GM18505 (cell line): ENCODE measurements around the gene SMARCE1.

Experiments
- ATAC-seq: cut with Tn5 transposase; IDR thresholded peaks from one replicate; pipeline ENCODE4 v1.9.1; 2021; ENCODE audit not compliant: unreplicated experiment
- POLR2A ChIP-seq: IDR thresholded peaks from 4 replicates; pipeline ENCODE4 v1.6.1; 2011; ENCODE audit warnings: borderline replicate concordance; ENCODE audit not compliant: insufficient read depth, insufficient read length; ENCODE audit errors: extremely low read depth

Gene SMARCE1

DNA sequence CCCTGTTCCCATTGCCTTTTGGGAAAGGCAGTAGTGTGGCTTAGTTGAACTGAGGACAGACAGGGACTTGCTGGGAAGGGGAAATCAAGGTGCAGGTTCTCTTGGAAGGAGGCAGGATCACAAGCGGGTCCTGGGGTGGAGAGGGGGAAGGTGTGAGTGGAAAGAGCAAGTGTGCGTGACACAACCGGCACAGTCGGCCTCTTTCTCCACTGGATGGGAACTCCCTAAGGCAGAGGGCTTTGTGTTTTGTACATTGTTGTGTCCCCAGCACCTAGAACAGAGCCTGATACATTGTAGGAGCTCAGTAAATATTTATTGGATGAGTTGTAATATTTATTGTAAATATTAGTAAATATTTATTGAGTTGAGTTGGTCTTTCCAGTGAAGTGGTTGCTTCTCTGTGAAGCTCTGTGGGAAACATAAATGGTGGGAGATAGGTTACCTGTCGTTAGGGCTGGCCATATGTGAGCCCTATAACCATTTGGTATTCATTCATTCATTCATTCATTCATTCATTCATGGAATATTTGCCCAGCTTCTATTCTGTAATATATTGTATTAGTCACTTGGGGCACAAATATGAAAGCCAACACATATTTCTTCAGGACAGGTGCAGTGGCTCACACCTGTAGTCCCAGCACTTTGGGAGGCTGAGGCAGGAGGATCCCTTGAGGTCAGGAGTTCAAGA is 34.0 kb downstream of the SMARCE1 start:
- no peak for TF ChIP-seq POLR2A
- no peak for ATAC-seq

- no peak for TF ChIP-seq POLR2A
- no peak for ATAC-seq
Measured at GRCh38 chr17:40612599-40613244, 34.9 kb downstream of the SMARCE1 start.

GRCh38 chr17:40611840-40612474 is 35.7 kb downstream of the SMARCE1 start:
- TF ChIP-seq POLR2A: no peak
- no peak for ATAC-seq

DNA sequence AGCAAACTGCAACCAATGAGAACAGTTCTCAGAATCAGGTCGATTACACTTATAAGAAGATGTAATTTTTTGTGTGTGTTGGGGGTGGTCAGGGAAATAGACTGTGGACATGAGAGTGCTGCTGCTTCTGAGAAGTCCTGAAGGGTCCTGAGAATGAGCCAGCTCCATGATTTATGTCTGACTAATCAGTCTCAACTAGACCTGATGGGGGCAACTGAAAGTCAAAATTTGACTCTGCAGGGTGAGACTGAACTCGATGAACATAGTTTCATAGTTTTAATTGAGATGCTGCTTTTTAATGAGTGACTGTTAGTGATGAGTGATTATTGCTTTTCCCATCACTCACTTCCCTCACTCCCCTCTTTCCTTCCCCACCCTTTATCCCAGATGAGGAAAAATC is 37.3 kb downstream of the SMARCE1 start:
- TF ChIP-seq POLR2A: no peak
- no peak for ATAC-seq

DNA sequence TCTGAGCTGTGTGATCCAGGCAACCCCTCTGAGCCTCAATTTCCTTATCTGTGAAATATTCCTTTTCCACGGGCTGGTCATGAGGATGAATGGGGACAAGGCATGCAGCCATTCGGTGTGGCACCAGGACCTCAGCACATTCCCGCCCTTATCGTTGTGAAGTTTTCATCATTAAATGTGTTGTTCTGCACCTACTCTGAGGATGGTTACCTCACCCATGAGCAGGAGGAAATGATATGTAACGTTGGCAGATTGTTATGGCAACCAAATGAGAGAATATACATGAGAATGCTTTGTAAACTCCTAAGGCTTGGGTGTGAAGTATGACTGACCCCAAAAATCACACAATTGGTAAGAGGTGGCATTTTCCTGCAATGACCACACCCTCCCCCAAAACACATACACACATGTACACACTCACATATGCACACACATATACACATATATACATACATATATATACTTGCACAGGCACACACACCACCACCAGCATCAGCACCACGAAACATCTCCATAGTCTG is 39.5 kb downstream of the SMARCE1 start:
- no peak for ATAC-seq
- no peak for TF ChIP-seq POLR2A

DNA sequence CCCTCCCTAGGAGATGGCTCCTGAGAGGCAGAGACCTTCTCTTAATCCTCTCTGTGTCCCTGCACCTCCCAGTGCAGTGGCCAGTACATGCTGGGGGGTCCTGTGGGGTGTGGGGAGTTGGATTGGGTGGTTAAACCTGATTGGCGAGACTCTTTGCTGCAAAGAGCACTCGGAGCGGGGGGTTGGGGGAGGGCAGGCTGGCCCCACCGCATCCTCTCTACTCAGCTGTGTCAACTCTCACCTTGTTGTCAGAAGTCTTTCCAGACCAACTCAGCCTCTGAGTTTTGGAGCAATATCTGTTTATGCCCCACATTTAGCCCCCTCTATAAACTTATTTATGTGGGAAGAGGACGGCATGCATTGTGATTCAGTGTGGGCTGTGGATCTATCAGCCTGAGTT is 40.0 kb downstream of the SMARCE1 start:
- ATAC-seq: no peak
- TF ChIP-seq POLR2A: no peak

GRCh38 chr17:40606548-40607353 is 40.9 kb downstream of the SMARCE1 start:
- TF ChIP-seq POLR2A: no peak
- no peak for ATAC-seq

GRCh38 chr17:40605306-40605705 is 42.3 kb downstream of the SMARCE1 start:
- ATAC-seq: no peak
- no peak for TF ChIP-seq POLR2A

- TF ChIP-seq POLR2A: no peak
- ATAC-seq: no peak
Measured at GRCh38 chr17:40604327-40605080, 43.1 kb downstream of the SMARCE1 start.

DNA sequence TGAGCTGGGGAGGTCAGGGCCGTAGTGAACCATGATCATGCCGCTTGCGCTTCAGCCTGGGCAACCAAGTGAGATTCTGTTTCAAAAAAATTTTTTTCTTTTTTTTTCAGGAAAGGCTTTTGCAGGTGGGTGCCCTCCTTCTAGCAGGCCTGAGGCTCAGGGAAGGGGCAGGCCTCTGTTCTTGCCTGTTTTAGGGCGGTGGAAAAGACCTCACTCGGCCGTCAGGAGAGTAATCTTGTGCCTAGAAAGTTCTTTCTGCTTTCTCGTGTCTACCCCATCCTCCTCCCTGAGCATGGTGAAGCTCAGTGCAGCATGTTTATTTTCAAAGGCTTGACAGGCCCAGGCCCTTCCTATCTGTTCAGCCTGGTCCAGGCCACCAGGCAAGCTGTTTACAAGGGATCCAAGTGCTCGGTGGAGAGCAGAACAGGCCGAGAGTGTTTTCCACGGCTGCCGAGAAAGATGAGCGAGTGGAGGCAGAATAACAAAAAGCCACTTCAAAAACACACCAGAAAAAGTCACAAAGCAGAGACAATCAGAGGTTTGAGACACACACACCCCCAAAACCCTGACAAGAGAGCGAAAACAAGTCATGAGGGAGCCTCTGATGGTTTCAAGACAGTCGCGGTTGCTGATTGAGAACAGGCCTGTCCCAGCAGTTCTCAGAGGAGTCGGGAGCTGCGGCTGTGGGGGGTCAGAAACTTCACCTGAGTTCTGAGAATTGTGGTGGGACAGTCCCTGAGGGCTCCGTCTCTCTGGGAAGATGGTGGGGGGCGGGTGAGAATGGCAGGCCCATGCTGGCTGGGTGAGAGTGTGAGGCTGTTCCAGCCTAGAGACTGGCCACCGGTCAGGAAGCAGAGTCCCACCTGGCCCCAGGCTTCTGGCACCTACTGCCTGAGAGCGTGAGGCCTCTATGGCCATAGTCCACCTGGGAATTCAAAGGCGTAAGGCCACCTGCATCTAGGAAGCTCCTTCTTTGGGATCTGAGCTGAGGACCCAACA is 44.9 kb downstream of the SMARCE1 start:
- no peak for TF ChIP-seq POLR2A
- no peak for ATAC-seq

- TF ChIP-seq POLR2A: no peak
- no peak for ATAC-seq
Measured at GRCh38 chr17:40600486-40601046, 47.1 kb downstream of the SMARCE1 start.
